GM21619 (cell line): ENCODE results near the gene EEFSEC.

Source experiments
- ATAC-seq: cut with Tn5 transposase; IDR thresholded peaks from one replicate; pipeline ENCODE4 v1.9.1; 2021; ENCODE audit not compliant: unreplicated experiment

Gene EEFSEC

DNA sequence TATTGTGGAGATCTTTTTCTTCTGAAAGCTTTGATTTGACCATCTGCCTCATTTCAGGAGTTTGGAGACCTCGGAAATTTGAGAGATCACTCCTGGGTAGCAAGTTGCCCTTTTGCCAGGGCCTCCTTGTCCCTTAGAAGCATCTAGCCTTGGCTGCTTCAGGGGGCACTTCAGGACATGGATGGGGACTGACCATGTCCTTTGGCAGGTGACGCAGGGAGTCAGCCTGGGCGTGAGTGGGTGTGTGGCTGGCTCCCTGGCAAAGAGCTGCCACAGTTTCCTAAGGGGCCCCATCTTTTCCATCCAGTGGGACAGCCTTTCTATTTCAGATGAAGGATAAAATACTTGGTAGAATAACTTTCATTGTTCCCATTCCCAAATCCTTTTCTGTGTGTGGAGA is 27.6 kb downstream of the EEFSEC start:
- no peak for ATAC-seq

DNA sequence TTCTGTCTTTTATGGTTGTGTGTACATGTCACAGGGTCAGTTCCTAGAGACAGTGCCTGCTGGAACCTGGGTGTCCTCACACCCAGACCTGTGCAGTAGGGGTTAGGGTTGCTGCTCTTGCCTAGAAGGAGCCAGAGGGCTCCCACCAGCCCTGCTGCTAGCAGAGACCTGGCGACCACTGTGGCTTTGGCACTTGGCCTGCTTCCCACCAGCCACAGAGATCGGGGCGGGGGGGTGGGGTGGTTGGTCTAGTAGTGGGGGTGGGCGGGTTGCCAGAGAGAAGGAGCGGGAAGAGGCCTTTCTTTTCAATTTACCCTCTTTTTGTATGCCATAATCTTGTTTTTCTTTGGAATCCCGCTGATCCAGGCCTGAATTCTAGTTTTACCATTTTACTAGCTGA is 29.4 kb downstream of the EEFSEC start:
- ATAC-seq = no peak

GRCh38 chr3:128185630-128186447 is 32.6 kb downstream of the EEFSEC start:
- ATAC-seq = no peak

DNA sequence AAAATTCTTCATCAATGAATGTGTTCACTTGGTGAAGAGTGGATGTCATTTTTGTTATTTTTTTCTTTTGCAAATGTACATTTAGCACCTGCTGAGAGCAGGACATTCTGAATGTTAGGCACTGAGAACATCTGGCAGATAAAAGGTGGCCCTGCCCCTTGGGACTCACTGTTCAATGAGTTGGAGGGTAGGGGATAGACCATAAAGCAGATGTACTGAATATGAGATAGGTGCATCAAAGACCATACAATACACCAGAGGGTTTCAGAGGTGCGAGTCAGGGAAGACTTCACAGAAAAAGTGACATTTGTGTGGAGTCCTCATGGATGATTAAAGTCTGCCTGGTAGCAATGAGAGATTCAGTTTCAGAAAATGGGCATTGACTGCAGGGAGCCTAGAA is 34.2 kb downstream of the EEFSEC start:
- no peak for ATAC-seq

- no peak for ATAC-seq
These were observed 35.0 kb downstream of the EEFSEC start for GRCh38 chr3:128188326-128188725.

DNA sequence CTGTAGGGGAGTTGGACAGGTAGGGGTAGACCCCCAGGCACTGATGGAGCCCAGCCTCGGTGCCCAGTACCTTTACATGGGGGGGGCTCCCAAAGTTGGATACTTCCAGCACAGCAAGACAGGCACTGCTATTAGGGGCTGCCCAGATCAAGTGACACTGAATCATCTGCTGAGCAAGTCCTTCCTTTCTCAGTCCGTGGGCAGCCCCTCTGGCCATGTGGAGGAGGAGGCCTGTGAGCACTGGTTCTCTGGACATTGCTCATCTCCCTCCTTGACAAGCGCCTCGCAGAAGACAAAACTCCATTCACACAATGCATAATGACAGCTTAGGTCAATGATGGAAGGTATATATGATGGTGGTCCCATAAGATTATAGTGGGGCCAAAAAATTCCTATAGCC is 35.7 kb downstream of the EEFSEC start:
- ATAC-seq = no peak

DNA sequence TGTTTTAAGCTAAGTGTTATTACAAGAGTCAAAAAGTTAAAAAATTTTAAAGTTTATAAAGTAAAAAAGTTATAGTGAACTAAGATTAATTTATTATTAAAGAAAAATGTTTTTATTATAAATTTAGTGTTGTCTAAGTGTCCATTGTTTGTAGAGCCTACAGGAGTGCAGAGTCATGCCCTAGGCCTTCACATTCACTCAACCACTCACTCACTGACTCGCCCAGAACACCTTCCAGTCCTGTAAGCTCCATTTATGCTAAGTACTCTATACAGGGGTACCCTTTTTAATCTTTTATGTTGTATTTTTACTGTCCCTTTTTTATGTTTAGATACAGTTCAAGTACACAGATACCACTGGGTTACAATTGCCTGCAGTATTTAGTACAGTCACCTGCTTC is 37.2 kb downstream of the EEFSEC start:
- no peak for ATAC-seq

DNA sequence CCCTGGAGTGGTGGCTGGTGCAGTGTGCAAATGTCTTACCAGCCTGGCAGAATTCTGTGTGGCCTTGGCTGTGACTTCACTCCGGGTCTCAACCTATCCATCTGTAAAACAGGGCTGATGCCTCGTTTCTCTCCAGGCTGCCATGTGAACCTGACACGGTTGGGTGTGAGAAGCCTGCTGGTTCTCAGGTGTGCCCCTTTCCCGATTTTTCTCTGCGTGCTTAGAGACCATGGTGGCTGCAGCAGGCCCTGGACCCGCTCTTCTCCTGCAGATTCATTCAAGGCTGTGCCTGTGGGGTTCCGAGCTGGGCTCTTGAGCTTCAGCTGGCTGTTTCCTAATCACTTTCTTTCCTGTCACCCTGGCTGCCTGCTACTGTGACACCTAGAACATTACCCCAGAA is 38.9 kb downstream of the EEFSEC start:
- no peak for ATAC-seq

GRCh38 chr3:128193168-128193567 is 39.9 kb downstream of the EEFSEC start:
- no peak for ATAC-seq

DNA sequence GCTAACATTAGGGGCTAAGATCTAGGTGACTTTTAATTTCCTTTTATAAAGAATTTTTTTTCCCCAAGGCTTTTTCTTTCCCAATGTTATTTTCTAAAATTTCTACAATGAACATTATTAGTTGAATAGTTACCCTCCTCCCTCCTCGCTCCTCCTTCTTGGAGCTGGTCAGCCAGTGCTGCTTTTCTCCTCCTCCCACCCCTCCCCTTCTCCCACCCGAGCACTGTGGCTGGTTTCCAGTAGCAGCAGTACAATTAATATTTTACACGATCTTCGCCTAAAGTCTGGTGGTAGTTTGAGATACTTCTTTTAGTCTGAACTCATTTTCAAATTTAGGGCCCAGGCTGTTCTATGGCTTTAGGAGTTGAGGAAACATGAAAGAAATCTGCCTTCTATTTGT is 41.6 kb downstream of the EEFSEC start:
- ATAC-seq = no peak

DNA sequence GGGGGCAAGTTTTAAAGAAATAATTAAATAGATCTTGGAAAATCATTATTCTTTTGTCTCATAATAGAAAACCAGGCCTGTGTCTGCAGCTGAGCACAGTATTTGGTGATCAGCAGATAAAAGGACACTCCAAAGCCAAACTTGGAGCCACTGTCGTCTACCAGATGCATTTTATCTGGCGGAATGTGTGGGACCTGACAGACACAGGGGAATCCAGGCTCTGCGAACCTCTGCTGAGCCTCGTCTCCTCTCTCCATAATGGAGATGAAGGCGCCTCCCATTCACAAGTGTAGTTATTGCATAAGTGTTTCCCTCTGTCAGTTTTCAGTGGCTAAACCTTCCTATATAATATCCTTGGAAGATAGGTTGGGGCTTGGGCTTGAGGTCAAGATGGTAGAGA is 42.1 kb downstream of the EEFSEC start:
- no peak for ATAC-seq

GRCh38 chr3:128195802-128196201 is 42.5 kb downstream of the EEFSEC start:
- ATAC-seq = no peak

DNA sequence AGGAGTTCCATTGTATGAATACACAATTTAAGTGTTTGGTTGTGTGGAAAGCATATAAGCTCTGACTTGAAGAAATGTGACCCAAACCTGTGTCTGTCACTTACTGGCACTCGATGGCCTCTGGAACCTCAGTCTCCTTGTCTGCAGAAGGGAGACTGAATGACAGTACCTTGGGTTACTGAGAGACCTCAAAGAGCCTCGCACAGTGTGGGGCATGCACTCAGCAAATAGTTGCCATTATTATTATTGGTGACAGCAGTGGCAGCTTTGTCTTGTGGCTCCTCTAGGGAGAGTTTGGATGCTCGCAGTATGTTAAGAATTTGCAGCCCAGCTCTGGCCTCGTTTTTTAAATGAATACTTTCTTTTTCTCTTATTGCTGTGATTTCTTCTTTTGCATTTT is 43.4 kb downstream of the EEFSEC start:
- ATAC-seq = no peak

DNA sequence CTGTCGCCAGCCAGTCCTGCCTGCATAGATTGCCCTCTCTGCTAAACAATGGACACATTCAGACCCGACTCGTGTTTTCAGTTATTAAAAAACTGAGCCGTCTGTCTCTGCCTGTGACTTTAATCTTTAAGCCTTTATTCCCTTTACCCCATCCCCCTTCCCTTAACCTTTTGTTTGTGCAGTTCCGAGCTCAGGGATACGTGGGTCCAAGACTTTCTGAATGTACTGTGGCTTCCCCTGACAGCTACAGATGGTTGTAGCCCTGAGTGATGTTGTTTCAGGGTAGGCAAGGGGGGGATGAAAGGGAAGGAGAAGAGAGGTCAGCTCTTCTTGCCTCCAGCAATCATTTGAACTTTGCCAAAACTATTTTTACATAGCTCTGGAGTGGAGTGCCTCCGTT is 44.6 kb downstream of the EEFSEC start:
- ATAC-seq = no peak

GRCh38 chr3:128198313-128198712 is 45.0 kb downstream of the EEFSEC start:
- ATAC-seq = no peak

DNA sequence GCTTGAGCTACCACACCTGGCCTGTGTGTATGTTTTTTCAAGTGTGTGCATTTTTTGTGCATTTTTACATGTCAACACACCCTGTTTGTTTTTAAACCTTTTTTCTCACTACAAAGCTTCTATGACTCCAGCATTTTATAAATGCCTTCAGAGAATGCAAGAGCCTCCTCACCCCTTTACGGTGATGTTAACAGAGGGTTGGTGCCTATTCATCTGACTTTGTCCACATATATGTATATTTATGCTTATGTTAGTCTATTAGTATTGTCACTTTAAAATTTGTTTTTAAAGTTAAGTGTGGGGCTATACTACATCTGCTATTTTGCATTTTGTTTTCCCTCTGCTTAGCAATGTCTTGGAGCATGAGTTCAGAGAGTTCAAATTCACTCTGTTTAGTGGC is 45.8 kb downstream of the EEFSEC start:
- no peak for ATAC-seq

- ATAC-seq = no peak
These were observed 48.0 kb downstream of the EEFSEC start for GRCh38 chr3:128201158-128201755.

GRCh38 chr3:128203169-128203568 is 49.9 kb downstream of the EEFSEC start:
- ATAC-seq = no peak

GRCh38 chr3:128205558-128206145 is 52.4 kb downstream of the EEFSEC start:
- ATAC-seq = no peak

GRCh38 chr3:128207951-128208350 is 54.7 kb downstream of the EEFSEC start:
- ATAC-seq = no peak

GRCh38 chr3:128210711-128211110 is 57.4 kb downstream of the EEFSEC start:
- no peak for ATAC-seq

DNA sequence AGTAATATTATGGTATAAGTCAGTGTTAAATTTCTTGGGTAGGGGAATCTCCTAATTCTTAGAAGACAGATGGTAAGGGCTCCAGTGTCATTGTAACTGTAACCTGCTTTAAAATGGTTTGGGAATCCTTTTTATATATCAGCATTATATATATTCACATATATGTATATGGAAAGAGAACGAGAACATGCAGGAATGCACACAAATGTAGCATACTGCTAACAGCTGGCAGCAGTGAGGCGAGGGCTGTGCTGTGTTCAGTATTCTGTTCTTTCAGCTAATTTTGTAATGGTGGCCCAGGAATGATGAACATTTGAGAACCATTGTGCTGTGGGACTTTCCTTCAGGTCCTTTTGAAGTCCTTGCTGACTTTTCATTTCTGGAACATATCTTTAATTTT is 60.8 kb downstream of the EEFSEC start:
- no peak for ATAC-seq
